RWPE2 (cell line): ENCODE results near the gene PLEKHG7.

Experiments
- ATAC-seq: fragments of 200-7000 bp; cut with Tn5 transposase; 3 replicates; pipeline ENCODE4 v1.9.1; 2021; ENCODE audit warnings: low read depth
- DNase-seq: peaks from one replicate; pipeline ENCODE4 v3.0.0-alpha.2; 2020; ENCODE audit warnings: low spot score
- H3K27ac ChIP-seq: fragments of 450-650 bp; 2 replicates; pipeline ENCODE4 v1.5.1; 2017; ENCODE audit warnings: mild to moderate bottlenecking; ENCODE audit not compliant: poor library complexity, severe bottlenecking
- H3K27me3 ChIP-seq: fragments of 250-450 bp; sonication (Bioruptor Pico); 2 replicates; pipeline ENCODE4 v1.5.1; 2021; ENCODE audit warnings: mild to moderate bottlenecking, moderate library complexity; ENCODE audit not compliant: insufficient read depth, poor library complexity, severe bottlenecking
- H3K36me3 ChIP-seq: fragments of 250-450 bp; sonication (Bioruptor Pico); 2 replicates; pipeline ENCODE4 v1.5.1; 2020; ENCODE audit warnings: low read depth, mild to moderate bottlenecking, moderate library complexity
- H3K4me1 ChIP-seq: fragments of 250-450 bp; sonication (Bioruptor Pico); 2 replicates; pipeline ENCODE4 v1.5.1; 2021; ENCODE audit warnings: mild to moderate bottlenecking, moderate library complexity; ENCODE audit not compliant: insufficient read depth, poor library complexity, severe bottlenecking
- H3K4me3 ChIP-seq: fragments of 250-450 bp; sonication (Bioruptor Pico); 2 replicates; pipeline ENCODE4 v1.5.1; 2021; ENCODE audit warnings: mild to moderate bottlenecking, moderate library complexity; ENCODE audit not compliant: severe bottlenecking
- H3K9me3 ChIP-seq: fragments of 250-450 bp; sonication (Bioruptor Pico); 2 replicates; pipeline ENCODE4 v1.5.1; 2021; ENCODE audit warnings: mild to moderate bottlenecking, moderate library complexity; ENCODE audit not compliant: severe bottlenecking
- TF ChIP-seq, protein P1 (sequence below): fragments of 450-650 bp; IDR thresholded peaks from one replicate; pipeline ENCODE4 v1.5.1; 2017; ENCODE audit warnings: mild to moderate bottlenecking, moderate library complexity; ENCODE audit not compliant: poor library complexity, severe bottlenecking

Gene PLEKHG7

GRCh38 chr12:92726850-92727249, 24.1 kb downstream of the PLEKHG7 start:
- no peaks in the 10 kb centered on the region for H3K4me1 ChIP-seq
- ATAC-seq (no peak), DNase-seq (no peak)
- H3K27me3 ChIP-seq: no peaks in the 10 kb centered on the region
- H3K9me3 ChIP-seq: no peaks in the 10 kb centered on the region
- H3K36me3 ChIP-seq: no peaks in the 10 kb centered on the region
- TF ChIP-seq, protein P1, sequence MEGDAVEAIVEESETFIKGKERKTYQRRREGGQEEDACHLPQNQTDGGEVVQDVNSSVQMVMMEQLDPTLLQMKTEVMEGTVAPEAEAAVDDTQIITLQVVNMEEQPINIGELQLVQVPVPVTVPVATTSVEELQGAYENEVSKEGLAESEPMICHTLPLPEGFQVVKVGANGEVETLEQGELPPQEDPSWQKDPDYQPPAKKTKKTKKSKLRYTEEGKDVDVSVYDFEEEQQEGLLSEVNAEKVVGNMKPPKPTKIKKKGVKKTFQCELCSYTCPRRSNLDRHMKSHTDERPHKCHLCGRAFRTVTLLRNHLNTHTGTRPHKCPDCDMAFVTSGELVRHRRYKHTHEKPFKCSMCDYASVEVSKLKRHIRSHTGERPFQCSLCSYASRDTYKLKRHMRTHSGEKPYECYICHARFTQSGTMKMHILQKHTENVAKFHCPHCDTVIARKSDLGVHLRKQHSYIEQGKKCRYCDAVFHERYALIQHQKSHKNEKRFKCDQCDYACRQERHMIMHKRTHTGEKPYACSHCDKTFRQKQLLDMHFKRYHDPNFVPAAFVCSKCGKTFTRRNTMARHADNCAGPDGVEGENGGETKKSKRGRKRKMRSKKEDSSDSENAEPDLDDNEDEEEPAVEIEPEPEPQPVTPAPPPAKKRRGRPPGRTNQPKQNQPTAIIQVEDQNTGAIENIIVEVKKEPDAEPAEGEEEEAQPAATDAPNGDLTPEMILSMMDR: no peak
- H3K27ac ChIP-seq: no peak overlapping the region
- no peak overlapping the region for H3K4me3 ChIP-seq

DNA sequence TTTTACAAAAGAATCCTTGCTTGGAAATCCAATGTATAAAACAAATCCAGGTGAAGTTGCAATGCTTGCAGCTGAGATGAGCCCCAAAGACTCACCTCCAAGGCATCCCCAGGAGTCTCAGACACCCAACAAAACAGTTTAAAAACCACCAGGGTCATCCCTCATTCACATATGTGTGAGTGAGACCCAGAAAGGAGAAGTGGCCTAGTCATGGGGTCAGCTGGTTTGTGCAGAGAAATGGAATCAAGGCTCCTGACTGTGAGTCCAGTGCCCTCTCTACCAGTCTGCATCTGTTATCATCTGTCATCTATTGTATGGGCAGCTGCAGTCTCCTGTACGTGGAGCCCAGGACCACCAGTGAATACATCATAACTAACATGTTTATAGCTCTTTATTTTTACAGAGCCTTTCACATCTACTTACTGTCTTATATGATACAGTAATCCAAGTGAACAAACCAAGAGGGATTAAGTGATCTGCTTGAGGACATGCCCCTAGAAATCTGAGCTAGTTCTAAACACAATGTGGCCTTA, 27.1 kb downstream of the PLEKHG7 start:
- ATAC-seq: no peak
- DNase-seq: no peak
- H3K36me3 ChIP-seq: no peaks in the 10 kb centered on the region
- H3K4me1 ChIP-seq: no peaks in the 10 kb centered on the region
- no peaks in the 10 kb centered on the region for H3K9me3 ChIP-seq
- H3K27ac ChIP-seq: no peak overlapping the region
- no peak overlapping the region for H3K4me3 ChIP-seq
- TF ChIP-seq, protein P1: no peak
- no peaks in the 10 kb centered on the region for H3K27me3 ChIP-seq

DNA sequence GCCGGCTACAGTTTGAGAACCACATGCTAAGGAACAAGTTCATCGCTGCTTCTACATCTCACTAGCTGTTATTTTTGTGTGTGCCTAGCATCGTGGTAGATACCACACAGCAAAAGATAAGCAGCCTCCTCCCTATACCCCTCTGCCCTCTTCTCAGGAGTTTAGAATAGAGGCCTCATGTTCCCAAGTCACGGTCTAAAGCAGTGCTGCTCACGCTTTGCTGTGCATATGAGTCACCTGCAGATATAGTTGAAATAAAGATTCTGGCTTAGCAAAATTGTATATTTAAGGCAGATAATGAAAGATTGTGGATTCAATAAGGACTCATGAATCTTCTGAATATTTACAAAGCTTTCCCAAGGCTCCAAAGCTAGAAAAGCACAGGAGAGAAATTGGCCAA, 28.0 kb downstream of the PLEKHG7 start:
- Histone ChIP-seq H3K27ac (no peak overlapping the region), H3K4me1 (peaks cover 9% of the 10 kb centered on the region), H3K4me3 (no peak overlapping the region), H3K27me3 (no peaks in the 10 kb centered on the region), H3K36me3 (no peaks in the 10 kb centered on the region), H3K9me3 (no peaks in the 10 kb centered on the region)
- DNase-seq (no peak), ATAC-seq (no peak)
- TF ChIP-seq, protein P1: no peak

- no peaks in the 10 kb centered on the region for H3K9me3 ChIP-seq
- TF ChIP-seq, protein P1: no peak
- peaks cover 9% of the 10 kb centered on the region for H3K4me1 ChIP-seq
- H3K4me3 ChIP-seq: no peak overlapping the region
- no peaks in the 10 kb centered on the region for H3K36me3 ChIP-seq
- ATAC-seq: no peak
- no peak overlapping the region for H3K27ac ChIP-seq
- no peak for DNase-seq
- H3K27me3 ChIP-seq: no peaks in the 10 kb centered on the region
These were observed 29.4 kb downstream of the PLEKHG7 start for GRCh38 chr12:92732216-92732615.

DNA sequence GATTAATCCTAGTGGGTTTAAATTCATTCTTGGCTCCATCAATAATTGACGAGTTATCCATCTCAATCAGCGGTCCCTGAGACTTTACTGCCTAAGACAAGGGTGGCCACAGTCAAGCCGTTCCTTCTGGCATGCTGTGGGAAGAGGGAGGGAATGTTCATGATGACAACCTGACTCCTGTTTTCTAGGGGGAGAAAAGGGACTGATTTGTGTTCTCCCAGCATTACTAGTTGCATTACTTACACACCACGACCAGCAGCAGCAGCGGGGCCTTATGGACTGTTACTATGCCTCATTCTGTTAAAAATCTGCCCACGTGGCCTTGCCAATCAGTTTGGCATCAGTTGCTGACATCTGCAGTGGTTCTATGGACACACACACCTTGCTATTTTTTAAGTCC, 29.9 kb downstream of the PLEKHG7 start:
- Histone ChIP-seq H3K4me1 (peaks cover 9% of the 10 kb centered on the region), H3K36me3 (no peaks in the 10 kb centered on the region), H3K4me3 (no peak overlapping the region), H3K27ac (no peak overlapping the region), H3K27me3 (no peaks in the 10 kb centered on the region), H3K9me3 (no peaks in the 10 kb centered on the region)
- TF ChIP-seq, protein P1: no peak
- no peak for ATAC-seq
- DNase-seq: no peak
